GM19238 (cell line): ENCODE results near the gene NUDT21.
A peak's percentile ranks its signal among the peaks of the same experiment; 100 is the strongest.
"Not testable (repeated sequence)": the region's sequence is repeated elsewhere in the genome, so short reads cannot be mapped to it uniquely, and the experiment has no call there.

ENCODE experiments used
- DNase-seq: peaks from one replicate; pipeline ENCODE4 v3.0.0; 2011; ENCODE audit warnings: low spot score; ENCODE audit not compliant: insufficient read length

The NUDT21 gene

DNA sequence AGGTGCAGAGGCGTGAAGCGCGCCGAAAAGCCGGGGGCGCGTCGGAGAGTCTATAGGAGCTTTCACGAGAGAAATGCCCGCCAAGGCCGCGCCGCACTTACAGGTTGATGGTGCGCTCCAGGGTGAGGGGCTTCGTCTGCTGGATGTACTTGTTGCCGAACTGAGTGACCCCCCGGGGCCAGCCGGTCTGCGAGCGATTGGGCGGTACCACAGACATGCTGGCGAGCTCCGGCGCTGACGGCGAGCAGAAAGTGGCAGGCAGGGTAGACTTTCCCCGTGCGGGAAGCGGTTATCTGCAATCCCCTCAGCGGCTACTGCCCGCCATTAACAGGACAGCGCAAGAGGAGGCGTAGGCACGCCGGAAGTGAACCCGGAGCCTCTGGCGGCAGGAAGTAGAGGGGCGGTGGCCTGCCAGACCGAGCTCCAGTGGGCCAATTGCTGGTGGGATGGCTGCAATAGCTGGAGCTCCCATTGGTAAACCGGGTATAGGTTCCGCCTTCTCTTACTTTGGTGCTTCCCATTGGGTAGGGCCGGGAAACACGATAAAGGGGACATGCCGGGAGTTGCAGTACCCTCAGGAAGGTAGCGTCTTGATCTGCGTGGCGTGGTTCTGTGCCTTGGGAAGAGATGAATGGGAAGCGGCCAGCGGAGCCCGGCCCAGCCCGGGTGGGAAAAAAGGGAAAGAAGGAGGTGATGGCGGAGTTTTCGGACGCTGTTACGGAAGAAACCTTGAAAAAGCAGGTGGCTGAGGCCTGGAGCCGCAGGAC, at the start of gene NUDT21, which contains the start of gene OGFOD1:
Gene NUDT21, minus strand, starts transcription at position 347 of the 767 bp plus-strand sequence. Its CDS starts 130 bp downstream, at position 217.
Gene OGFOD1, plus strand, starts transcription at position 569 of the 767 bp plus-strand sequence. Its CDS starts 59 bp downstream, at position 628.
- peak; percentile 96 for DNase-seq

DNA sequence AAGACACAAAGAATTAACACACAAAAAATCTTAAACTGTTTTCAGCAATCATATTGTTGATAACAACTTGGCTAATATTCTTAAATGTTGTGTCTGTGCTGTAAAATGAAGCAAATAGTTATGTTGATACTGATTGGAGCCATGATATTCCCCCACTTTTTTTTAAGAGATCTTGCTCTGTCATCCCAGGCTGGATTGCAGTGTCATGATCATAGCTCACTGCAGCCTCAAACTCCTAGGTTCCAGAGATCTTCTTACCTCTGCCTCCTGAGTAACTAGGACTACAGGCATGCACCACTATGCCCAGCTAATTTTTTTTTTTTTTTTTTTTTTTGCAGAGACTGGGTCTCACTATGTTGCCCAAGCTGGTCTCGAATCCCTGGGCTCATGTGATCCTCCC, 42.7 kb upstream of the NUDT21 start:
- no peak for DNase-seq

- DNase-seq: no peak
Observed at GRCh38 chr16:56493126-56493525, 42.0 kb upstream of the NUDT21 start.

GRCh38 chr16:56491657-56492261, 40.6 kb upstream of the NUDT21 start:
- DNase-seq: no peak

DNA sequence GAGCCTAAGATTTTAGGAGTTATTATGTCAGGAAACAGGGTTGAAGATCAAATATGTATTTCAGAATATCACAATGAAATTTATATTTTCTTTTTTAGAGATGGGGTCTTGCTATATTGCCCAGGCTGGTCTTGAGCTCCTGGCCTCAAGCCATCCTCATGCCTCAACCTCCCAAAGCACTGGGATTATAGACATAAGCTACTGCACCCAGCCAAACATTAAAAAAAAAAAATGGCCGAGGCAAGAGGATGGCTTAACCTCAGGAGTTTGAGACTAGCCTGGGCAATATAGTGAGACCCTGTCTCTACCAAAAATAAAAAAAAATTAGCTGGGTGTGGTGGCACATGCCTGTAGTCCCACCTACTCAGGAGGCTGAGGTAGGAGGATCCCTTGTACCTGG, 37.7 kb upstream of the NUDT21 start:
- not testable (repeated sequence) for DNase-seq

DNA sequence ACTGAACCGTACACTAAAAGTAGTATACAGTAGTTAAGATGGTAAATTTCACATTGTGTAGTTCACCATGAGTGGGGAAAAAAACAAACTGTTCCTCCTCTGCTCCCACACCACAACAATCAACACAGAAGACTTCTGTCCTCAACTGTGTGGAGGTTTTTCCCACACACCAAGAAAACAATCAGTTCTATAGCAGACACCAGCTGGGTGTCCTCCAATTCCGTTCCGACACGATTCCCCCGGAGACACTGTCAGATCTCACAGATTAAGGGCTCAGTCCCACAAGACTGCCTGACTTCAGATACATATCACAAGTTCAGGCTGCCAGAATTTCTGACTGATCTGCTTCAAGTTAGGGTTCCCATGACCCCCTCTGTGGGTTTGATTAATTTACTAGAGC, 36.9 kb upstream of the NUDT21 start:
- DNase-seq: no peak

DNA sequence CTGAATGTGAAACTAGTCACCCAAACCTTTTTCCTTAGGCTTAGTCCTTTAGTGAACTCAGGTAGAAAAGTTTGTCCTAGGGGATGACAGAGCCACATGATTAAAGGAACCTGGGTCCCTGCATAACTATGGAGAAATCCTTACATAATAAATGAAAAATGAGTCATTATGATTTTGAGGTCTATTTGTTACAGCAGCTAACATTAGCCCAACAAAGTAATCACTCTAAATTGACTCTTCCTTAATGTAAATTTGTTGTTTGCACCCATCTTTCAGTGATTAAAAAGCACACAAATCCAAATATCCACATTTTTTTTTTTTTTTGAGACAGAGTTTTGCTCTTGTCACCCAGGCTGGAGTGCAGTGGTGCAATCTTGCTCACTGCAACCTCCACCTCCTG, 32.3 kb upstream of the NUDT21 start:
- no peak for DNase-seq

DNA sequence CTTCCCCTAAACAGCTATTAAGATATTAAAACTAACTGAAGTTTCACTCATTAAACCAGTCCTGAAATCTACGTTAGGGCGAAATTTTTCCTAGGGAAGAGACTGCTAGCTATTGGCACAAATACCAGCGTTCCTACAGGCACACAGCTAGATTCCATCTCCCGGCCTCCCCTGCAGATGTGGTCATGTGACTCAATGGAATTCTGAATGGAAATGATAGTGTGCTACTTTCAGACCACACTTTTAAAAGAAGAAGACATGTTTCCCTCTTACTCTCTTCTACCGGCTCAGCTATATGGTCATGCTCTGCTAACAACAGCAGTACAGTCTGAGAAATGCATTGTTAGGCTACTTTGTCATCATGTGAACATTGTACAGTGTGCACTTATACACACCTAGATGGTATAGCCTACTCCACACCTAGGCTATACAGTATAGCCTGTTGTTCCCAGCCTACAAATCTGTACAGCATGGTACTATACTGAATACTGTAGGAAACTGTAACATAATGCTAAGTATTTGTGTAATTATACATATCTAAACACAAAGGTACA, 31.6 kb upstream of the NUDT21 start:
- DNase-seq: no peak

DNA sequence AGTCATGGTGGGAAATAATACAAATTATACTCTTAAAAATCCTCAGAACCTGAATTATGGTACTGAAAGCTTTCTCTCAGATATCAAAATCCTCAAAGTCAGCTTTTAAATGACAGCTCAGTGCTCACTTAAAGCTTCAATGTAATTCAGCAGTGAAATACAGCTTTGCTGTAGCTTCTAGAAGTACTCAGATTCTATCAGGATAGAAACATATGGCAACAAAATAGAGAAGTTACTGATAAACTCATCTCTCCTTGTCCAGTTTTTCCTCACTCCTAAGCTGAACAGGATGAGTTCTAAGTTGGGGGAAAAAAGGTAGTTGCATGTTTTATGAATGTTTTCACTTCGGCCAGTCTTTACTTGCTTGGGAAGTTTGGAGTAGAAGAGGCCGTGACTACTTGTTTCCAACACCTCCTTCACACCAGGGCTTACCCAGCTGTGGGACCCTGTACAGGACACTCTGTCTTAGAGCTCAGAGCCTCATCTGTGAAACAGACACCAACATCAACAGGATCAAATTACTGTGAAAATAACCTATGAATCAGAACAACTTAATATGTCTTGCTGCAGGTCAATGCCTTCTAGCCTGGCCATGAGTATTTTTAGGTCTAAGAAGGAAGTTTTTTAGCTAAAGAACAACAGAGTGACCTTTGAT, 30.5 kb upstream of the NUDT21 start:
- no peak for DNase-seq

GRCh38 chr16:56480776-56481467, 29.8 kb upstream of the NUDT21 start:
- no peak for DNase-seq

GRCh38 chr16:56479469-56479868, 28.3 kb upstream of the NUDT21 start:
- DNase-seq: no peak

- DNase-seq: no peak
Observed at GRCh38 chr16:56478281-56479049, 27.3 kb upstream of the NUDT21 start.

- no peak for DNase-seq
Observed at GRCh38 chr16:56477096-56477878, 26.2 kb upstream of the NUDT21 start.

- no peak for DNase-seq
Observed at GRCh38 chr16:56475201-56475600, 24.1 kb upstream of the NUDT21 start.

DNA sequence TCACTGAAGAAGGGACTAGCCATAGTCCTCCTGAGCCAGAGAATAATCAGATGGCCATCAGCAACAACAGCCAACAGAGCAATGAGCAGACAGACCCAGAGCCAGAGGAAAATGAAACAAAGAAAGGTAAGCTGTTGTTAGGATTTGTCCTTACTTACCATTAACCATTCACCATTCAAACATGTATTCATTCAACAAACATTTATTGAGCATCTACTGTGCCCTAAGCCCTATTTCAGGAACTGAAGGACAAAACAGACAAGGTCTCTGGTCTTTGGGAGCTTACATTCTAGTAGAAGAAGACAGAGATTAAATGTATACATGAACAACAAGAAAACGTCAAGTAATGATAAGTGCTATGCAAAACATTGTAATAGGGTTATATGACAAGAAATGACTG, 19.5 kb upstream of the NUDT21 start:
- no peak for DNase-seq

DNA sequence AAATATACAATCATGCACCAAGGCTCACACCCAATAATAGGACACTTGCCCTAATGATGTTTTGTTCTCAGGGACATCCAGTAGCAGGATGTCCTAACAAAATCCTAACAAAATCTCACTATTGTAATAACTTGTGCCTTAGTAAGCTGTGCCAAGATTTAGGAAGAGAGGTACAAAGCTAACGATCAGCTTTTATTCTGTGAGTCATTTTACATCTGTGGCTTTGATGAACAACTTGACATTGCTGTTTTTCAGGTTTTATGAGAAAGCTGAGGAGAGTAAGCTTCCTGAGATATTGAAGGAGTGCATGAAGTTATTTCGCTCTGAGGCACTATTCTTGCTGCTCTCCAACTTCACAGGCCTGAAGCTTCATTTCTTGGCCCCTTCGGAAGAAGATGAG, 19.1 kb upstream of the NUDT21 start:
- DNase-seq: no peak

DNA sequence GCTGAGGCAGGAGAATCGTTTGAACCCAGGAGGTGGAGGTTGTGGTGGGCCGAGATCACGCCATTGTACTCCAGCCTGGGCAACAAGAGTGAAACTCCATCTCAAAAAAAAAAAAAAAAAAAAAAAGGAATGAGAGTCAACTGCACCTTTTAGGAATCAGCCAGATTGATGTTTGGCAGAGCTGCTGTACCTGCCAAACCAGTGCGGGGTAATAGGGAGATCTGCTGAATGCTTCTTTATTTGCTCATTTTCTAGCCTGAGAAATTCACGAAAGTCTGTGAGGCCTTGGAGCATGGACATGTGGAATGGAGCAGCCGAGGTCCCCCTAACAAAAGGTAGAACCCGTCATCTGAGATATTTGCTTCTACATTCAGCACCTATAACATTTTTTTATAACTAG, 18.6 kb upstream of the NUDT21 start:
- no peak for DNase-seq

DNA sequence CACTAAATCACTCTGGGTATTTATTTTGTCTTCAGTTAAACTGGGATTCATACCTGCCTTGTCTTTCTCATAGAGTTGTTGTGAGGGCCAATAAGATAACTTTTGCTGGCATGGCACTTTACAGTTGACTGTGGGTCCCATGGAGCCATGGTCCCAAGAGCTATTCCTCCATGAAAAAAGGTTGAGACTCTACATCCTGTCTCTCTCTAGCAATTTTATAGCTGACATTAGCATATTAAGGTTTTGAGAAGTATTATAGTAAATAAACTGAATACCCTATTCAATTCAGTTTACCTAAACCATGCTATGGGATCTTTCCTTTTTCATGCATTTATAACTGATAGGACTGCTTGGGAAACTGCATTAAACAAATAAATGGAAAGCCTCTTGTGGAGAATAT, 17.7 kb upstream of the NUDT21 start:
- no peak for DNase-seq

GRCh38 chr16:56466344-56466743, 15.2 kb upstream of the NUDT21 start:
- DNase-seq: no peak

GRCh38 chr16:56463153-56463552, 12.0 kb upstream of the NUDT21 start:
- no peak for DNase-seq
